Lower leg skin (tissue), 3 donors: ENCODE measurements around the gene PARP6.

Experiments used
- POLR2A ChIP-seq, 2 donors: fragments of 450-650 bp; IDR thresholded peaks; one replicate each; pipeline ENCODE4 v1.6.1; 2016 to 2017; ENCODE audit warnings: antibody characterized with exemption in 2 of 2, mild to moderate bottlenecking in 1 of 2, moderate library complexity in 1 of 2
- TF ChIP-seq, protein P1 (sequence below), 3 donors: fragments of 450-650 bp; IDR thresholded peaks; one replicate each; pipeline ENCODE4 v1.5.1; 2016; ENCODE audit warnings: antibody characterized with exemption in 3 of 3, mild to moderate bottlenecking in 3 of 3, moderate library complexity in 2 of 3

- TF ChIP-seq, protein P1, sequence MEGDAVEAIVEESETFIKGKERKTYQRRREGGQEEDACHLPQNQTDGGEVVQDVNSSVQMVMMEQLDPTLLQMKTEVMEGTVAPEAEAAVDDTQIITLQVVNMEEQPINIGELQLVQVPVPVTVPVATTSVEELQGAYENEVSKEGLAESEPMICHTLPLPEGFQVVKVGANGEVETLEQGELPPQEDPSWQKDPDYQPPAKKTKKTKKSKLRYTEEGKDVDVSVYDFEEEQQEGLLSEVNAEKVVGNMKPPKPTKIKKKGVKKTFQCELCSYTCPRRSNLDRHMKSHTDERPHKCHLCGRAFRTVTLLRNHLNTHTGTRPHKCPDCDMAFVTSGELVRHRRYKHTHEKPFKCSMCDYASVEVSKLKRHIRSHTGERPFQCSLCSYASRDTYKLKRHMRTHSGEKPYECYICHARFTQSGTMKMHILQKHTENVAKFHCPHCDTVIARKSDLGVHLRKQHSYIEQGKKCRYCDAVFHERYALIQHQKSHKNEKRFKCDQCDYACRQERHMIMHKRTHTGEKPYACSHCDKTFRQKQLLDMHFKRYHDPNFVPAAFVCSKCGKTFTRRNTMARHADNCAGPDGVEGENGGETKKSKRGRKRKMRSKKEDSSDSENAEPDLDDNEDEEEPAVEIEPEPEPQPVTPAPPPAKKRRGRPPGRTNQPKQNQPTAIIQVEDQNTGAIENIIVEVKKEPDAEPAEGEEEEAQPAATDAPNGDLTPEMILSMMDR (IDR thresholded peaks at IDR 0.05): no peak
- TF ChIP-seq POLR2A (IDR thresholded peaks at IDR 0.05): no peak
These were observed 29.5 kb downstream of the PARP6 start for GRCh38 chr15:72242775-72243370.
